Muscle layer of colon (tissue), 2 donors: ENCODE results near the gene LAG3.

Experiments used
- H3K27ac ChIP-seq: one replicate; pipeline ENCODE4 v1.7.0; 2013; ENCODE audit warnings: low read depth, mild to moderate bottlenecking, low read length, moderate library complexity
- H3K27me3 ChIP-seq, 2 donors: one replicate each; pipeline ENCODE4 v1.7.0; 2013; ENCODE audit warnings: low read length in 2 of 2, mild to moderate bottlenecking in 2 of 2; ENCODE audit not compliant: insufficient read depth in 2 of 2, control insufficient read depth in 1 of 2
- H3K36me3 ChIP-seq: one replicate; pipeline ENCODE4 v1.7.0; 2013; ENCODE audit warnings: mild to moderate bottlenecking, low read length; ENCODE audit not compliant: insufficient read depth
- H3K4me1 ChIP-seq: one replicate; pipeline ENCODE4 v1.7.0; 2013; ENCODE audit warnings: mild to moderate bottlenecking, low read length; ENCODE audit not compliant: insufficient read depth
- H3K4me3 ChIP-seq, 2 donors: one replicate each; pipeline ENCODE4 v1.7.0; 2013; ENCODE audit warnings: low read length in 2 of 2, low read depth in 1 of 2, mild to moderate bottlenecking in 1 of 2, moderate library complexity in 1 of 2
- H3K9ac ChIP-seq: one replicate; pipeline ENCODE4 v1.7.0; 2013; ENCODE audit warnings: low read length
- H3K9me3 ChIP-seq: one replicate; pipeline ENCODE4 v1.7.0; 2013; ENCODE audit warnings: mild to moderate bottlenecking, low read length
- donor health status: abdominal sarcoma.
- donor health status: Adenocarcinoma of cecum.

The LAG3 gene

GRCh38 chr12:6807170-6807569, 34.9 kb downstream of the LAG3 start:
- no peaks in the 10 kb centered on the region for H3K9me3 ChIP-seq
- H3K27ac ChIP-seq: no peak overlapping the region
- no peak overlapping the region for H3K4me3 ChIP-seq
- no peak overlapping the region for H3K9ac ChIP-seq
- no peaks in the 10 kb centered on the region for H3K4me1 ChIP-seq
- no peaks in the 10 kb centered on the region for H3K27me3 ChIP-seq
- no peaks in the 10 kb centered on the region for H3K36me3 ChIP-seq

- Histone ChIP-seq H3K9me3 (no peaks in the 10 kb centered on the region), H3K4me1 (no peaks in the 10 kb centered on the region), H3K36me3 (no peaks in the 10 kb centered on the region), H3K9ac (no peak overlapping the region), H3K27ac (no peak overlapping the region), H3K4me3 (no peak overlapping the region), H3K27me3 (no peaks in the 10 kb centered on the region)
Measured at GRCh38 chr12:6809056-6809455, 36.7 kb downstream of the LAG3 start.

GRCh38 chr12:6810758-6811157, 38.4 kb downstream of the LAG3 start:
- no peak overlapping the region for H3K27ac ChIP-seq
- H3K4me1 ChIP-seq: no peaks in the 10 kb centered on the region
- H3K9ac ChIP-seq: no peak overlapping the region
- H3K27me3 ChIP-seq: no peaks in the 10 kb centered on the region
- H3K36me3 ChIP-seq: no peaks in the 10 kb centered on the region
- H3K4me3 ChIP-seq: no peak overlapping the region
- no peaks in the 10 kb centered on the region for H3K9me3 ChIP-seq

- Histone ChIP-seq H3K4me1 (no peaks in the 10 kb centered on the region), H3K4me3 (no peak overlapping the region), H3K9me3 (no peaks in the 10 kb centered on the region), H3K36me3 (no peaks in the 10 kb centered on the region), H3K9ac (no peak overlapping the region), H3K27me3 (no peaks in the 10 kb centered on the region), H3K27ac (no peak overlapping the region)
Measured at GRCh38 chr12:6813363-6813762, 41.0 kb downstream of the LAG3 start.

GRCh38 chr12:6816598-6816997, 44.3 kb downstream of the LAG3 start:
- Histone ChIP-seq H3K27ac (no peak overlapping the region), H3K4me3 (no peak overlapping the region), H3K9me3 (no peaks in the 10 kb centered on the region), H3K9ac (no peak overlapping the region), H3K4me1 (peaks cover 6% of the 10 kb centered on the region), H3K36me3 (no peaks in the 10 kb centered on the region), H3K27me3 (no peaks in the 10 kb centered on the region)

GRCh38 chr12:6817098-6817497, 44.8 kb downstream of the LAG3 start:
- Histone ChIP-seq H3K9ac (no peak overlapping the region), H3K36me3 (no peaks in the 10 kb centered on the region), H3K4me1 (peaks cover 9% of the 10 kb centered on the region), H3K9me3 (no peaks in the 10 kb centered on the region), H3K27ac (no peak overlapping the region), H3K4me3 (no peak overlapping the region), H3K27me3 (no peaks in the 10 kb centered on the region)

- Histone ChIP-seq H3K27me3 (no peaks in the 10 kb centered on the region), H3K9ac (no peak overlapping the region), H3K9me3 (no peaks in the 10 kb centered on the region), H3K27ac (no peak overlapping the region), H3K4me3 (no peak overlapping the region), H3K36me3 (no peaks in the 10 kb centered on the region), H3K4me1 (peaks cover 12% of the 10 kb centered on the region)
Measured at GRCh38 chr12:6817662-6818157, 45.4 kb downstream of the LAG3 start.

- no peak overlapping the region for H3K4me3 ChIP-seq
- H3K27ac ChIP-seq: no peak overlapping the region
- H3K4me1 ChIP-seq: peaks cover 12% of the 10 kb centered on the region
- H3K27me3 ChIP-seq: no peaks in the 10 kb centered on the region
- H3K36me3 ChIP-seq: no peaks in the 10 kb centered on the region
- H3K9ac ChIP-seq: no peak overlapping the region
- no peaks in the 10 kb centered on the region for H3K9me3 ChIP-seq
Measured at GRCh38 chr12:6818222-6818621, 45.9 kb downstream of the LAG3 start.

GRCh38 chr12:6818645-6819044, 46.3 kb downstream of the LAG3 start:
- Histone ChIP-seq H3K4me3 (no peak overlapping the region), H3K9me3 (no peaks in the 10 kb centered on the region), H3K27ac (no peak overlapping the region), H3K27me3 (no peaks in the 10 kb centered on the region), H3K4me1 (peaks cover 12% of the 10 kb centered on the region), H3K9ac (no peak overlapping the region), H3K36me3 (no peaks in the 10 kb centered on the region)

- H3K27me3 ChIP-seq: no peaks in the 10 kb centered on the region
- no peaks in the 10 kb centered on the region for H3K36me3 ChIP-seq
- H3K27ac ChIP-seq: no peak overlapping the region
- H3K4me1 ChIP-seq: peaks cover 12% of the 10 kb centered on the region
- no peaks in the 10 kb centered on the region for H3K9me3 ChIP-seq
- H3K9ac ChIP-seq: no peak overlapping the region
- no peak overlapping the region for H3K4me3 ChIP-seq
Measured at GRCh38 chr12:6819106-6820030, 47.0 kb downstream of the LAG3 start.

GRCh38 chr12:6820166-6820565, 47.8 kb downstream of the LAG3 start:
- Histone ChIP-seq H3K27me3 (no peaks in the 10 kb centered on the region), H3K9me3 (no peaks in the 10 kb centered on the region), H3K27ac (no peak overlapping the region), H3K36me3 (no peaks in the 10 kb centered on the region), H3K9ac (no peak overlapping the region), H3K4me3 (no peak overlapping the region), H3K4me1 (peaks cover 17% of the 10 kb centered on the region)
